Dermis microvascular lymphatic vessel endothelial cell (primary cell): ENCODE data around the gene EFNA5. TPM values are rescaled to one million over a fixed set of nuclear protein-coding genes. Genes with fewer than 3 reads are reported as not detected.
A peak's percentile ranks its signal among the peaks of the same experiment; 100 is the strongest.

ENCODE experiments used
- DNase-seq, 2 donors: peaks; one replicate each; pipeline versions ENCODE4 v3.0.0 to v3.0.0-alpha.2; 2010; ENCODE audit warnings: low read depth in 2 of 2
- total RNA-seq: library from RNA; depleted of rRNA; stranded (reverse); fragments of >200 nt; gene quantifications from 2 replicates; pipeline ENCODE4 v1.2.1, GENCODE V29; 2014

Gene EFNA5
- total RNA-seq, 1 donor from 2014 or later = 101 TPM

DNA sequence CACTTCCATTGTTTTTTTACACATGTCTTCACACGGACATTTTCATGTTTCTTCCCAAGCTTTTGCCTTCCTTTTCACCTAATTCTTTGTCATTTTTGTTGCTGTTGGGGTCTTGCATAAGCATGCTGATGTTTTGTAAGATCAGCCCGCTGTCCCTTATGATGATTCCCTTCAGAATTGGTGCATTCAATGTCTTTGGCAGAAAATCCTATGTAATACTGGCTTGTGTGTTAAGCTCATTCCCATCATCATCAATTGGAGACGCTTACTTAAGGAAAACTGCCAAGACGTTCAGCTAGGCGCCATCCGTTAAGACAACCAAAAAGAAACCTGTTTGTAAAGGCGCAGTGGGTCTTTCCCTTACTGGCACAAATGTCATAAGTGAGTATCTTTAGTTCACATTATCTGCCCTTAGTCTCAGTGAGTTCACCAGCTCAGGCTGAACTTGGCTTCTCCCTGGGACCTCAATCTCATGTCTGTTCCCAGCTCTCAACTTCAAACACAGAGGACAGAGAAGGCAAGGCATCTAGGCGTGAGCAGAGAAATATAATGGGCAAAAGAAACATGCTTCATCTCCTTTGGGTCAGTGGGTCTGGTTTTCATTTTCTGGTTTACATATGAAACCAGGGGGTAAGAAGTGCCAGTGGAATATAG, 97.9 kb downstream of the EFNA5 start:
- no peak for DNase-seq

DNA sequence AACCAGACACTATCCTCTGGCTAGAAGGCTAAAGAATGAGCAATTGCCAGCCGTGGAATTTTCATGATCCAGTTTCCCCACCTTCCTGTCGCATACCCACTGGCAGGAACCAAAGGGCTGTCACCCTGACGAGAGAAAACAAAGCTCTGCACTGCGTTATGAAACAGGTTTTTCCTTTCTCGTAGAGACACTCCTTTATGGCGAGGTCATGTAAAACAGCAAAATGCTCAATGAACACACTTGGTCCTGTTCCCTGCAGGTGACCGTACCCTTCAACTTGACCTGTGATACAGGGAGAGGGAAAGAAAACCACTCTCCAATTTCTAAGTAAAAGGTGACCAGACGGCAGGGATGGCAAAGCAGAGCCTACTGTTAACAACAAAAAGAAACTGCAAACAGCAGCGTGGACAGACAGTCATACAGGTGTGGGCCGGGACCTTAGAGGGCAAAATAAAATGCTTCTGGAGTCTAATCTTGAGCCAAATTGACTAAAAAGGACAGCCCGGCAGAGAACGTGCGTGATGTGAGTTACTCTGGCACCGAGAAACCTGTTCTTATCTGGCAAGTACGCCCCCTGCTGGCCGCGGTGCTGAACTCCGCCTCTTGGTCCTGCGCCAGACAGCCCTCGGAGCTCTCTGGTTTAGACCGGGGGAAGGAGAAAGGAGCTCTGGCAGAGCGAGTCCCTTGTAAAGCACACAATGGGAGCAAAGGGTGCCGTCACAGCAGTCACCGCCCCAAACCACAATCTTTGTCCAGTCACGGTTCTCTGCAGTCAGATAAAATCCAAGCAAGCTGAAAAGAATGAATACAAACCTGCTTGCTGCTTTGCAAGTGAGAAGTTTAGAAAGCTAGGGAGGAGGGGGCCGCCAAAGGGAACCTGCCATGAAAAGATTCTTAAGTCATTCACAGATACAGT, 98.9 kb downstream of the EFNA5 start:
- peak; percentile 95 for DNase-seq

DNA sequence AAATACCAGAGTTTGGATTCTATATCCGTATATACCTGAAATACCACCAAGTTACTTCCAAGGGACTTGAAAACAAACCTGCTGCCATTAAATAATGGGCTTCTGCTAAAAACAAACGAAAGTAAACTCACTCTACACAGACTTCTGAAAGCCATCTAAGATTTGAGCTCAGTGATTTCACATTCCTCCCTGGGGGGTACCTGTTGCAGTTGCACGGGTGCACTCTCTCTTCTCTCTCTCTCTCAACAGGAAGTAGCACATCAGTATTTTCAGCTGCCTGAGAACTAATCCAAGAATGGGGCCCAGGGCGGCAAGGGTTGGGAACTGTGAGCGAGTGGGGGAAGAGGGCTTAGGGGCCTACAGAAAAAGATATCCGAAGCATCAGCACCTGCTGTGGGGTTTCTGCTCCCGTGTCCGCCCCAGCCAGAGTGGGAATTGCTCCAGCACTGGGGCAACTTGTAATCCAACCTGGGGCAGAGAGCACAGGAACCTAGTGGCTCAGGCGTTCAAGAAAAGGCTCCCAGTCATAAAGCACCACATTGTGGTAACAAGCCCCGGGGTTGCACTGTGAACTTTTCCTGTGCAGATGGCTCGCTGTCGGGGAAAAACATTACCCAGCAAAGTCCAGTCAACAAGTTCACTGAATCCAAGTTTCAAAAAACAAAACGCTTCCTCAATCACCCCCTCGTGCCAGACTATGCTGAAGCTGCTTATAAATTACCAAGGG, 99.8 kb downstream of the EFNA5 start:
- peak; percentile 87 to 98 for DNase-seq

DNA sequence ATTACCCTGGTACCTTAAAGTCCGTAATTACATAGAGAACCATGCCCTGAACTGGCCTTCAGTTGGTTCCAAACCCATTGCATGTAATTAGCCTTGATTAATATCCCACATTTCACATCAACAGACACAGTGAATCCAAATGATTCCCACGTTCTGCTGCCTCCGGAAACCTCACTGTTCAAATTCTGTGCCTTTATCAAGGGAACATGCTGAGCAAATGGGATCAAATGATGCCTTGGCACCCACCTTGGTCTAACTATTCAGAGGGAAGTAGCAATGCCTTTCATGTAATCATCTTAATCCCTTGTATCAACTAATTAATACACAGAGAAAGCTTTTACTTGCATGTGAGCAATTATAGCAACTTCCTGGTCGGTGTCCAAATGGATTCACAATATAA, 100.6 kb downstream of the EFNA5 start:
- no peak for DNase-seq

DNA sequence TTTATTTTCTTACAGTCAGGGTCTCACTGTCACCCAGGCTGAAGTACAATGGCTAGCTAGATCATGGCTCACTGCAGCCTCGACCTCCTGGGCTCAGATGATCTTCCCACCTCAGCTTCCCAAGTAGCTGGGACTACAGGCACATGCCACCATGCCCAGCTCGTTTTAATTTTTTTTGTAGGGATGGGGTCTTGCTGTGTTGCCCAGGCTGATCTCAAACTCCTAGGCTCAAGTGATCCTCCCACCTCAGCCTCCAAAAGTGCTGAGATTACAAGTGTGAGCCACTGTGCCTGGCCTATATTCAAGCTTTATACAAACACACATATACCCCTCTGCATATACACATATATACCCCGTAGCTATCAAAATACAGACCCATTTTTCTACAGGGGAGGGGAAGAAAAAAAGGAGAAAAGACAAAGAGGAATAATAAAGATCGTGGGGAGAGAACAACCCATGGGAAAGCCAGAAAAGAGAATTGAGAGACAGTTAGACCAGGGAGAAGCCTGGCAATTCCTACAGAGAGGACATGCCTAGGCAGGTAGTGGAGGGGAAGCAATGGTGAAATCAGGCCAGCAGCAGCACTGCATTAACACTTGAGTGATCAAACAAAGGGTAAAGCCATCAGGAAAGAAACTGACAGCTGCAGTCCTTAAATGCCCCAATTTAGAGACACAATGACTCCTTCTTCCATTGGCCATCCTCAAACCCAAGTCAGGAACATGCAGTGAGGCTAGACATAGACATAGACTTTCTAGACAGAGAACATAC, 102.7 kb downstream of the EFNA5 start:
- no peak for DNase-seq

DNA sequence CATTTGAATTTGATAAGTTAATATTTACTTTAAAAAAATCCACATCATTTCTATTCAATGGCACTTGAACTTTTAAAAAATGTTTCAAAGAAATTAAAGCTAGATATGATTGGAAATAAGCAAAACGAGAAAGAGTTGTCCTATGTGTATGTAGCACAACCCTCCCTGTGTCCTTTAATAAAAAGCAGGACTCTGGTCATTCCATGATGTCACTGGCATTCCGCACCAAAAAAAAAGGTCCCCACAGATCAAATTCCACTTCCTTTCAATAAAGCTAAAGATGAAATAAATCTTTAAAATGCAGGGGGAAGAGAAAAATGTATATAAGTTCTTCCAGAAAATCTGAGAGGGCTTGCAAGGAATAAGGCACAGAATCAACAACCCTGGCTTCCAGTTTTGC, 103.8 kb downstream of the EFNA5 start:
- DNase-seq = no peak

DNA sequence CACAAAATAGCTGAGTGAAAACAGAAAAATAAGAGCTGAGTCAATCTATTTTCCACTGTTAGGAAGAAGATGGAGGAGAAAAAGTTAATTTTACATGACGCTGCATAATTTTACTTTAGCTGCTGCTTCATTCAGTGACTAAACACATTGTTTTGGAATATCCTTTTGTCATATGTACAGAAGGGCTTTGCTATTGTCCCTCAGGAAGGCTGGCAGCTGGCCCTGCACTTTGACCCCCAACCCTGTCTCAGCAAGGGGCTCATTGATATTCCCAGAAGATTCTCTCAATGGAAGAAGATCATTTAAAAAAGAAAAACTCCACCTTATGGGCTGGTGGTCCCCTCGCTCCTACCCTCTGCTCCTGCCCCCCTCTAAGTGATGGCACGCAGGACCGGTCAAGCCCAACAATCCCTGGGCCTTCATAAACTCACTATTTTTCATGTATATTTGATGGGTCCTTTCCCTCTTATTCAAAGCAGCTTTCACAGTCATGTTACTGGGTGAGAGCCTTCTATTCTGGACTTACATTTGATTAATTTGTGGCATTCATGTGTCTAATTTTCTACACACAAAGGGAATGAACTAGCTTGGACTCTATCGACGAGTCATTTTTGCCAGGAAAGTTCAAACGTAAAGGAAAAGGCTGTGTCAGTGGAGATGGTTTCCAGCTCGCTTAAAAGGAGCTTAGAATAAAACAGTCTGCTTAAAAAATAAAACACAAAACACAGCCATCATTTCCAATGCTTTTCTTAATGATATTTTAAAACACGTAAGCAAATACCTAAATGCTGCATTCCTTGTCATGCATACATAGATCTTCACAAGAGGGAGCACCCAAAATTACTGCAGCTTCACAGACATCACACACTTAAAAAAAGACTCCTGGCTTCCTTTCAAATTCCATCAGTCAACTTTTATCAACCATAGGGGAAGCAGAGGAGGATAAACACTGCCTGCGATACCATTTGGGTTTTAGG, 104.7 kb downstream of the EFNA5 start:
- DNase-seq = peak; percentile 75 to 76

DNA sequence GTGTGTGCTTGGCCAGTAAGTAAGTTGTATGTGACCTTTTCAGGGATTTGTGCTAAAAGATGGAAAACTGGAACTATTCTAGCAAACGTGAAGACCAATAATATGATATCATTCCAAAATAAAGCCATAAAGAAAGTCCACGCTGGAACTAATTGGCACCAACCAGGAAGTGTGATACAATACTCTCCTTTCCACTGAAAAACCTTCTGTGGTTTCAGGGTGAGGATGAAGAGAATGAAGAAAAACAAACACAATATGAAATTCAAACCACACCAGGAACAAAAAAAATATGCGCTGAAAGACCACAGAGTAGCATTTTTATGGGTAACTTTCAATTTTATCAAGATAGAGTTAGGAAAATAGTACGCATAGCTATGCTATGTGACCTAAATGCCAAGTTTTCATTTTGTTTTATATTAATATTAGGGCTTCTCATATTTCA, 105.8 kb downstream of the EFNA5 start:
- peak in 1 of 2 donors; percentile 50 for DNase-seq

DNA sequence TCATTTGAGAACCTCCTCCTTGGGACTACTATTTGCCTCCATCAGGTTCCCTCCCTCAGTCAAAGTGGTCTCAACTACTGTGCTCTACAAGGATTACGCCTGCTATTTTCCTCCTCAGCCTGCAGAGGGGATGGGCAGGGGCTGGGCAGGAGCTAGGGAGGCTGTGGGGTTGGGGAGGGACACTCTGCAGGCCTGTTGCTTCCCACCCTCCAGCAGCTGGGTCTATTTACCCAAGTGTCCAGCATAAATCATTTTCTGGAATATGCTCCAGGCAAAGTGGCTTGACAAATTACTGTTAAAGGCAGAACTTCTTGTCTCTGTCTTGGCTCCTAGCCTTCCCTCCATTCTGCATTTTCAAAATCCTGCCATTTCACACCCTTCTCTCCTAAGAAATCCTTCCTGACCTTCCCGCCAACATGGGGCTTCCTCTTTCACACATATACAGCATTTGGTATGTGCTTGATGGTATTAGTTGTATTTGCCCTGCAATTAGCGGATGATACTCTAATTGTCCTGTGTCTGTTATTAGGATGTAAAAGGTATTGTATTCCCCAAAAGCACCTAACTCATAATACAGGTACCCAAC, 106.7 kb downstream of the EFNA5 start:
- DNase-seq = no peak

DNA sequence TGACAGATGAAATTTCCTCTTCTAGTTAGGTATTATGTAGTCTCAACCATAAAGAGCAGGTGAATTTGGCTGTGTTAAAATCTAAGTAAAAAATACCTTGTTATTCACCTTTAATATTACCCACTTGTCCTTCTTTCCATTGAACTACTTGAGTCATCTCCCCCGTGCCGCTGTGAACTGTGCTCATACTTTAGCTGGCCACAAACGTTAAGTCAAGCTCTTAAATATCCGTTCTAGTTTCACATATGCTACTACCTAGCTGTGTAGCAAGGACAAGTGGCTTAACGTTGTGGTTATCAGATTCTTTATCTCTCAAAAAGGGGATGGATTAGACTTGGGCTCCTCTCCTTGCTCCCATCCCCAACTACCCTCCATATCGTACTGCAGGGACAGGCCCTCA, 110.4 kb downstream of the EFNA5 start:
- no peak for DNase-seq

DNA sequence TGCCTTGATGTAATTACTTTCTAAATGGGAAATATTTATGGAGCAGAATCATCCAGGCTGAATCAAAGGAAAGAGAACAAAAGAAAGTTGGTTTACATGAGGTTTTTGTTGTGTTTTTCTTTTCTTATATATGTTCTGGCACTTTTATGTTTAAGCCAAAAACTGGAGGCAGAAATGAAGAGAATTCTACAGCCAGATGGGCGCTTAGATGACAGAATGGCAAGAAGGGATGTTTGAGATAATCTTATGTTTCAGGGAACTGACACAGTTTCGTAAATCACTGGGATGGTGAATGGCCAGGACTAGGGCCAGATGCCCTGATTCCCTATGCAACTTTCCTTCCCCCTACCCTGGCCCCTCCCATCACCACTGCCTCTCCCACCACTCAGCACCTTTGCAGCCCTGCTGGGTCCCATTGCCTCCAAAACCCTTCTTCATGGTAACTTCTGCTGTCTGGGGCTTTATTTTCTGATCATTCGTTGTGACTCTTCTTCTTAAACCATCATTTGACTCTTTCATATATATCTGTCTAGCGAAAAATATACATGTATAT, 111.8 kb downstream of the EFNA5 start:
- DNase-seq = no peak

DNA sequence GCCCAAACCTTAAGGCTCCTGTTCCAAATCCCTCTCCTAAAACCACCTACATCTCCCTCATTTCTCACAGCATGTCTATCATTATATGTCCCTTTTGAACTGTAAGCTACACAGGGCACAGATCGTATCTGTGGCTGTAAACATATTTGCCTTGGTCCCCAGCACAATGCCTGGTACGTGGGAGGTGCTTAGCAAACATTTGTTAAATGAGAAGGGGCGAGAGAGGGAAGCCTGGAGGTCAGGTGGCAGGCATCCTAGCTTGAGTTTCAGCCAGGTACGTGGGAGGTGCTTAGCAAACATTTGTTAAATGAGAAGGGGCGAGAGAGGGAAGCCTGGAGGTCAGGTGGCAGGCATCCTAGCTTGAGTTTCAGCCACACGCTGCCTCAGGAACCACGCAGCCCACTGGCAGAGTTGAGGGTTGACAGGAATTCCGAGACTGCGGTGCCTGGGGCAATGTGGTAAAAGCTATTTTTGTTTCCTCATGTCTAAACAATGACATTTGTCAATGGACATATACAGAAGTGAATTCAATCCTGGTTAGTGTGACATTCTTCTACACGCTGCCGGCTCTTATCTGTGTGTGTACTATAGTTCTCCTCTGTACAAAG, 113.6 kb downstream of the EFNA5 start:
- DNase-seq = peak; percentile 40 to 47

DNA sequence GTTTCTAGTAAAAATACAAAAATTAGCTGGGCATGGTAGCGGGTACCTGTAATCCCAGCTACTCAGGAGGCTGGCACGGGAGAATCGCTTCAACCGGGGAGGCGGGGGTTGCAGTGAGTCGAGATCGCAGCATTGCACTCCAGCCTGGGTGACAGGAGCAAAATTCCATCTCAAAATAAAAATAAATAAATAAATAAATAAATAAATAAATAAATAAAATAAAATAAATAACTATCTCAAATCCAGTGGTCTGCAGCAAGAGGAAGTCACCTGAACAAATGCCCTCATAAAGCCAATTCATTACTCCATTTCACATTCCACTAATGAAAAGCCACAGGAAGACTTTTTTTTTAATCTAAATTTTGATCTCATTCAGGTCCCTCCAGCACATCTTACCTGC, 114.2 kb downstream of the EFNA5 start:
- no peak for DNase-seq

DNA sequence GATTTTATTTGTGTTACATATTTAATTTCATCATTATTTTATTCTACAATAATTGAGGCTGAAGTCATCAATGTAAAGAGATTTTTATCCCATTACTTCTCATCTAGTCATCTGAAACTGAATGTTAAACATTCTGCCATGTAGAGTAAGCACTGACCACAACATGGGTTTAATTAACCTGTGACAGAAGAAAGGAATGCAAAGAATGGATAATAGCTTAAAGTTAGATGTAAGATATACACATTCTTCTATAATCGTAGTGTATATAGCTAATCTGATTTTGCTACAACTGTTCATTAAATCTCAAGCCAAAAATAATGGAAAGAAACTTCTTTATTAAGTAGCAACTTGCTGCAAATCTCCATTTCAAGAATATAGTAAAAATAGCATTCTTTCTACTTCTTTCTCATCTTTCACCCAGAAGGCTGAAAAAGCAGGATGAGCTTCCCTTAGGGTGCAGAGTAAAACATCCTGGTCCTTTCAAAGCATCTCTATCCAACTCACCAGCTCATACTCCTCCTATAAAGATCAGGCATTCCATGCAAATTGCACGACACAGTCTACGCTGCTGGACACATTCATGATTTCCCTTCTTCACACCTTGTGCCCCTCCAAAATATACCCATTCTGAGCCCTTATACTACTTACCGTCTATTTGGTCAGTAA, 115.2 kb downstream of the EFNA5 start:
- DNase-seq = no peak

DNA sequence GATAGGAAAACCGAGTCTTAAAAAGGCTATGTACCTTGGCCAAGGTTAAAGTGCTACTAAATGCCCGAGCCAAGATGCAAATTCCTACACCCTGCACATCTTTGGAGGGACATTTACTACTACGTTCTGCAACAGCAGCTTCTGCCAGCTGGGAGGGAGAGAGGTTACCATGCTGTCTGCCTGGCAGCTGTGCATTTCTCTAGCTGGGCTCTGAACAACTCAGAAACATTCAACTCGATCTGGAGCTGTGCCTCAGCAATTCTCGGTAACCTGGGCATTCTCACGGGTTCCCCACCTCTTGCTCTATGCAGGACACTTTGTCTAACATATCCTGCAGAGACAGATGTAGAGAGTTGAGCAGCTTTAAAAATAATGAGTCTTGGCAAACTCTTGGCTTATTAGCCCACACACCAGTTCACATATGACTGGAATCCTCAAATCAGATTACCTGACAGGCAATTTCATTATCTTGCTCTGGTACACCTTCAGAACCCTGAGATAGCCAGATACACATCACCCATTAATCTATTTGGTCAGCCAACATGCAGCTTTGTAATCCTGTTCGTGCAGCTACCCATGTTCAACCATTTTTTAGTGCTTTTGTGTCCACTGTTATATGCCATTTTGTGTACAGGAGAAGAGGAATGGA, 115.8 kb downstream of the EFNA5 start:
- no peak for DNase-seq

DNA sequence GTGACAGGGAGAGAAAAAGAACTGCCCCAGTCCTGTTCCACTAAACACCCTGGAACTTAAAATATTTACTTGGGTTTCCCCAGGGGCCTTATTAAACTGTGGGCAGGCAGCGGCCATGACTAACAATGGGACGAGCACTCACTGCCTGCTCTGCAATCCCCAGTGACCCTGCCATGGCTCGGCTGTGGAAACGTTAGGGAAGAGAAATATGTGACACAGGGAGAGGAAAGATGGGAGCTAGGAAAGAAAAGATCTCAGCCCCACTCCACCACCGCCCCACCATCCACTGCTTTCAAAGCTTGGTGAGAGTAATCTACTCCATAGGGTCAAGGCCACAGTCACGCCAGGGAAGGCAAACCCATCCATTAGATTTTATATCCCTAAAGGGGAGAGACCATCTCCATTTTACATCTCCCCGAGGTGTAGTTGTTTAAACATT, 117.6 kb downstream of the EFNA5 start:
- no peak for DNase-seq

DNA sequence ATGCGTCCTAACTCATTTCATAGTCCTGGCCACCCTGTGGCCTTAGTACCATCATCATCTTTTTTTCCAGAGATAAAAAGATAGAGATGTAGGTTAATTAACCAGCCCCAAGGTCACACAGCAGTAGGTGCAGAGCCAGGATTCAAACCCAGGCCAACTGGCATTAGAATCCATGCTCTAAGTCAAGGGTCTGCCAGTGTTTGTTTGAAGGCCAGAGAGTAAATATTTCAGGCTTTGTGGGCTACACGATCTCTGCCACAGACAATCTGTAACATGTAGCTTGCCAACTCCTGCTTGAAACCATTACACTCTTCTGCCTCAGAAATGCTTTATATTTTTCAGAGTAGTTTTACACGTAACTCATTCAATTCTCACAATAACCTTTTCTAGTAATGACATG, 119.6 kb downstream of the EFNA5 start:
- no peak for DNase-seq

DNA sequence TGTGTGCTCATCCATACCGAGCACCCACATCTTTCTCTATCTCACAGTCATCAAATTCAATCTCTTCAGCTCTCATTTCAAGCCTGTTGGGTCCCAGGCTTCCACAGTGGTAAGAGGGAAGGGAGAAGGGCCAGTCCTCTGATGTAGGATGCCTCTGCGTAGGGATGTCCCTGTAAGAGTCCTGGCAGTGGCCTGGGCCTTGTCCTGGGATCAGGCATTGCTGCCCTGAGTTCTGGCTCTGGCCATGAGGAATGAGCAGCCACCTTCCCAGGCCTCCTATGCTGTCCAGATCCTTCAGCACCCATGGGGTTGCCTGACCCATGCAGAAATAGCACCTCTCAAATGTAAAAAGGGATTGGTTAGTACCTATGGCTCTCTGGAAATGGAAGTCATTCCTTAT, 121.2 kb downstream of the EFNA5 start:
- no peak for DNase-seq
